K562 (cell line): ENCODE results near the gene CCDC88A. TPM values are rescaled to one million over a fixed set of nuclear protein-coding genes. Genes with fewer than 3 reads are reported as not detected.

Experiments used
- E2F6 ChIP-seq, 2 experiments: IDR thresholded peaks; 2 replicates each; pipeline ENCODE4 v1.6.1; 2011; ENCODE audit warnings: borderline replicate concordance in 1 of 2, control low read depth in 1 of 2, low read depth in 1 of 2, low read length in 1 of 2, mild to moderate bottlenecking in 1 of 2, mixed read lengths in 1 of 2, moderate library complexity in 1 of 2; ENCODE audit not compliant: insufficient read depth in 1 of 2, insufficient read length in 1 of 2, poor library complexity in 1 of 2, severe bottlenecking in 1 of 2; ENCODE audit errors: extremely low read depth in 1 of 2
- KDM4B ChIP-seq, 2 experiments: fragments of 450-650 bp in 1 of 2; sonication (generic) in 1 of 2; IDR thresholded peaks; 2 replicates each; pipeline ENCODE4 v1.6.1; 2016 to 2017; ENCODE audit warnings: borderline replicate concordance in 2 of 2, antibody characterized with exemption in 1 of 2, low read depth in 1 of 2, mild to moderate bottlenecking in 1 of 2
- NKRF ChIP-seq: fragments of 450-650 bp; IDR thresholded peaks from 2 replicates; pipeline ENCODE4 v1.6.1; 2016; ENCODE audit warnings: borderline replicate concordance
- RBBP5 ChIP-seq: fragments of 200-600 bp; sonication (generic); IDR thresholded peaks from 2 replicates; pipeline ENCODE4 v1.6.1; 2012; ENCODE audit warnings: borderline replicate concordance, mild to moderate bottlenecking, low read length, control low read depth, inconsistent platforms; ENCODE audit not compliant: insufficient read depth, poor library complexity, severe bottlenecking
- TSC22D4 ChIP-seq: fragments of 450-650 bp; IDR thresholded peaks from 2 replicates; pipeline ENCODE4 v1.6.1; 2016; ENCODE audit warnings: missing genetic modification characterization, missing biosample characterization, control low read depth
- YBX1 ChIP-seq: fragments of 450-650 bp; IDR thresholded peaks from 2 replicates; pipeline ENCODE4 v1.7.1; 2016; ENCODE audit warnings: mild to moderate bottlenecking
- ZBTB7A ChIP-seq: IDR thresholded peaks from 2 replicates; pipeline ENCODE4 v1.6.1; 2011; ENCODE audit warnings: low read depth, mild to moderate bottlenecking, low read length, moderate library complexity, borderline replicate concordance; ENCODE audit not compliant: control insufficient read depth
- ZNF347 ChIP-seq: fragments of 450-650 bp; formaldehyde crosslinking; IDR thresholded peaks from 2 replicates; pipeline ENCODE4 v1.4.0; 2020; ENCODE audit warnings: low read depth, mild to moderate bottlenecking, moderate library complexity
- ZNF395 ChIP-seq: fragments of 200-800 bp; sonication (Bioruptor generic); IDR thresholded peaks from 2 replicates; pipeline ENCODE4 v1.6.1; 2017; ENCODE audit warnings: missing genetic modification characterization, missing compliant biosample characterization
- polyA plus RNA-seq, 8 experiments: library from polyadenylated mRNA; depleted of rRNA in 4 of 8; stranded (reverse) in 5 of 8; unstranded in 3 of 8; fragments of >200 nt; fragmentation: Nextera tagmentation in 2 of 8; fragmentation: Illumina TruSeq in 1 of 8; extraction: Ambion mirVana in 2 of 8; extraction: Trizol in 1 of 8; gene quantifications; 2 replicates each; pipeline versions ENCODE4 v1.2.1 to v1.2.3, GENCODE V29; 2011 to 2014; ENCODE audit warnings: inconsistent platforms in 1 of 8, missing spikeins in 1 of 8
- total RNA-seq, 7 experiments: library from RNA; depleted of rRNA in 6 of 7; stranded (reverse); fragments of >200 nt in 6 of 7; fragmentation: Illumina TruSeq in 2 of 7; extraction: Trizol in 2 of 7; gene quantifications; 2 replicates each; pipeline versions ENCODE4 v1.2.1 to v1.2.3, GENCODE V29; 2011 to 2021; ENCODE audit warnings: low replicate concordance in 1 of 7
- TF ChIP-seq, protein P1 (sequence below): sonication (generic); formaldehyde crosslinking; IDR thresholded peaks from 2 replicates; pipeline ENCODE4 v1.9.0; 2022; ENCODE audit warnings: mild to moderate bottlenecking, missing genetic modification reagents
- TF ChIP-seq, protein P2 (sequence below): sonication (generic); formaldehyde crosslinking; IDR thresholded peaks from 2 replicates; pipeline ENCODE4 v1.8.0; 2023; ENCODE audit warnings: mild to moderate bottlenecking, missing genetic modification reagents
- TF ChIP-seq, protein P3 (sequence below): fragments of 450-650 bp; IDR thresholded peaks from 2 replicates; pipeline ENCODE4 v1.7.1; 2018; ENCODE audit warnings: mild to moderate bottlenecking, low read depth; ENCODE audit not compliant: partially characterized antibody
- TF ChIP-seq, protein P4 (sequence below): sonication (generic); formaldehyde crosslinking; IDR thresholded peaks from 2 replicates; pipeline ENCODE4 v1.8.0; 2022; ENCODE audit warnings: mild to moderate bottlenecking, missing genetic modification reagents

Gene CCDC88A
- total and polyA plus RNA-seq, 9 of the 15 experiments (the other 6 are each of a cell fraction or from before 2014, with no cell fraction given) = 29.3 to 102 (median 55.6) TPM

DNA sequence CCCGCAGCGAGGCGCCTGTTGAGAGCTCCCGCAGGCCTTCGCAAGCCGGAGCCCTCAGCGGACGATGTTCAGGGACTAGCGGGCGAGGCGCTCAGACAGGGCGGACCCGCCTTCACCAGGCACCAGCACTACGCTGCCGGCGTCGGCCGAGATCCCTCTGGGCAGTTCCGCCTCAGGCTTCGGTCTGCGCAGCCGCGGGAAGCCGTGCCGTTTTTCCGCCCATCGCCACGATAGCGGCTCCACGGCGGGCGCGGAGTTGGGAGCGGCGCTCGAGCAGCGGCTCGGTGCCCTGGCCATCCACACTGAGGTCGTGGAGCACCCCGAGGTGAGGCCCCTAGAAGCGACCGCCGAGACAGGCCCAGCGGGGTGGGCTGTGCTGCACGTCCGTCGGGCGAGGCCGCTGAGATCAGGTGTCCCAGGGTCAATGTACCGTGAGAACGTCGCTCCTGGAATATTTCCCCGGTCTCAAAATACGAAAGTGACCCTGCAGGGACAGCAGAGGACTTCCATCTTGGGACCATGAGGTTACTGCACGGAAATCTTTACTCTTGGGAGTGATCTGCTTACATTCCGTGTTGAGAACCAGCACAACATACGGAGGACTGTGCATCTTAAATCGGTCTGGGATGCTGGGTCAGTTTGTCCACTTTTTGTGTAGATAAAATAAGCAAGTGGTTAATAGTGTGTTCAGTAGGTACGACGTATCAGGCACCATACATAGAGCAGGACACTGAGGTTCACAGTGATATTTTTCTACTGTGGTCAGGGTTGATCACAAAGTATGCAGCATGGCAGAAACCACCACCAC lies 137.3 kb downstream of the CCDC88A start (continued):
- no peak for TF ChIP-seq TSC22D4 (tag)
- TF ChIP-seq ZNF347 = no peak
- TF ChIP-seq, protein P1, sequence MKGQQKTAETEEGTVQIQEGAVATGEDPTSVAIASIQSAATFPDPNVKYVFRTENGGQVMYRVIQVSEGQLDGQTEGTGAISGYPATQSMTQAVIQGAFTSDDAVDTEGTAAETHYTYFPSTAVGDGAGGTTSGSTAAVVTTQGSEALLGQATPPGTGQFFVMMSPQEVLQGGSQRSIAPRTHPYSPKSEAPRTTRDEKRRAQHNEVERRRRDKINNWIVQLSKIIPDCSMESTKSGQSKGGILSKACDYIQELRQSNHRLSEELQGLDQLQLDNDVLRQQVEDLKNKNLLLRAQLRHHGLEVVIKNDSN (CRISPR knock-in tag) = no peak
- TF ChIP-seq YBX1 = no peak
- peak; percentile 48; the same call in 1 of the 2 replicates for TF ChIP-seq NKRF
- peak in 1 of 2 experiments; percentile 80; a peak in 1 of 4 replicates for TF ChIP-seq KDM4B (IDR thresholded peaks at IDR 0.05; ENCODE audit: borderline replicate concordance in 2 of 2, low read depth in 1 of 2)
- no peak for TF ChIP-seq ZBTB7A
- TF ChIP-seq, protein P2, sequence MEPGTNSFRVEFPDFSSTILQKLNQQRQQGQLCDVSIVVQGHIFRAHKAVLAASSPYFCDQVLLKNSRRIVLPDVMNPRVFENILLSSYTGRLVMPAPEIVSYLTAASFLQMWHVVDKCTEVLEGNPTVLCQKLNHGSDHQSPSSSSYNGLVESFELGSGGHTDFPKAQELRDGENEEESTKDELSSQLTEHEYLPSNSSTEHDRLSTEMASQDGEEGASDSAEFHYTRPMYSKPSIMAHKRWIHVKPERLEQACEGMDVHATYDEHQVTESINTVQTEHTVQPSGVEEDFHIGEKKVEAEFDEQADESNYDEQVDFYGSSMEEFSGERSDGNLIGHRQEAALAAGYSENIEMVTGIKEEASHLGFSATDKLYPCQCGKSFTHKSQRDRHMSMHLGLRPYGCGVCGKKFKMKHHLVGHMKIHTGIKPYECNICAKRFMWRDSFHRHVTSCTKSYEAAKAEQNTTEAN (CRISPR knock-in tag) = 0 out of 2 replicates have a peak, but pooled peaks have one; percentile 86
- TF ChIP-seq E2F6 (IDR thresholded peaks at IDR 0.05; ENCODE audit: borderline replicate concordance in 1 of 2, extremely low read depth in 1 of 2, insufficient read depth in 1 of 2, insufficient read length in 1 of 2, low read depth in 1 of 2, low read length in 1 of 2, poor library complexity in 1 of 2, severe bottlenecking in 1 of 2) = peak; percentile 71 to 79
- TF ChIP-seq, protein P3, sequence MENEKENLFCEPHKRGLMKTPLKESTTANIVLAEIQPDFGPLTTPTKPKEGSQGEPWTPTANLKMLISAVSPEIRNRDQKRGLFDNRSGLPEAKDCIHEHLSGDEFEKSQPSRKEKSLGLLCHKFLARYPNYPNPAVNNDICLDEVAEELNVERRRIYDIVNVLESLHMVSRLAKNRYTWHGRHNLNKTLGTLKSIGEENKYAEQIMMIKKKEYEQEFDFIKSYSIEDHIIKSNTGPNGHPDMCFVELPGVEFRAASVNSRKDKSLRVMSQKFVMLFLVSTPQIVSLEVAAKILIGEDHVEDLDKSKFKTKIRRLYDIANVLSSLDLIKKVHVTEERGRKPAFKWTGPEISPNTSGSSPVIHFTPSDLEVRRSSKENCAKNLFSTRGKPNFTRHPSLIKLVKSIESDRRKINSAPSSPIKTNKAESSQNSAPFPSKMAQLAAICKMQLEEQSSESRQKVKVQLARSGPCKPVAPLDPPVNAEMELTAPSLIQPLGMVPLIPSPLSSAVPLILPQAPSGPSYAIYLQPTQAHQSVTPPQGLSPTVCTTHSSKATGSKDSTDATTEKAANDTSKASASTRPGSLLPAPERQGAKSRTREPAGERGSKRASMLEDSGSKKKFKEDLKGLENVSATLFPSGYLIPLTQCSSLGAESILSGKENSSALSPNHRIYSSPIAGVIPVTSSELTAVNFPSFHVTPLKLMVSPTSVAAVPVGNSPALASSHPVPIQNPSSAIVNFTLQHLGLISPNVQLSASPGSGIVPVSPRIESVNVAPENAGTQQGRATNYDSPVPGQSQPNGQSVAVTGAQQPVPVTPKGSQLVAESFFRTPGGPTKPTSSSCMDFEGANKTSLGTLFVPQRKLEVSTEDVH = peak; percentile 50
- TF ChIP-seq ZNF395 (CRISPR knock-in tag) = peak; percentile 73; the same call in 1 of the 2 replicates
- TF ChIP-seq, protein P4, sequence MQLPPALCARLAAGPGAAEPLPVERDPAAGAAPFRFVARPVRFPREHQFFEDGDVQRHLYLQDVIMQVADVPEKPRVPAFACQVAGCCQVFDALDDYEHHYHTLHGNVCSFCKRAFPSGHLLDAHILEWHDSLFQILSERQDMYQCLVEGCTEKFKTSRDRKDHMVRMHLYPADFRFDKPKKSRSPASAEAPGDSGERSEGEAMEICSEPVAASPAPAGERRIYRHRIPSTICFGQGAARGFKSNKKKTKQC = peak; percentile 63
- peak; percentile 97 for TF ChIP-seq RBBP5
